ENCODE data around the gene GGT6.

DNA sequence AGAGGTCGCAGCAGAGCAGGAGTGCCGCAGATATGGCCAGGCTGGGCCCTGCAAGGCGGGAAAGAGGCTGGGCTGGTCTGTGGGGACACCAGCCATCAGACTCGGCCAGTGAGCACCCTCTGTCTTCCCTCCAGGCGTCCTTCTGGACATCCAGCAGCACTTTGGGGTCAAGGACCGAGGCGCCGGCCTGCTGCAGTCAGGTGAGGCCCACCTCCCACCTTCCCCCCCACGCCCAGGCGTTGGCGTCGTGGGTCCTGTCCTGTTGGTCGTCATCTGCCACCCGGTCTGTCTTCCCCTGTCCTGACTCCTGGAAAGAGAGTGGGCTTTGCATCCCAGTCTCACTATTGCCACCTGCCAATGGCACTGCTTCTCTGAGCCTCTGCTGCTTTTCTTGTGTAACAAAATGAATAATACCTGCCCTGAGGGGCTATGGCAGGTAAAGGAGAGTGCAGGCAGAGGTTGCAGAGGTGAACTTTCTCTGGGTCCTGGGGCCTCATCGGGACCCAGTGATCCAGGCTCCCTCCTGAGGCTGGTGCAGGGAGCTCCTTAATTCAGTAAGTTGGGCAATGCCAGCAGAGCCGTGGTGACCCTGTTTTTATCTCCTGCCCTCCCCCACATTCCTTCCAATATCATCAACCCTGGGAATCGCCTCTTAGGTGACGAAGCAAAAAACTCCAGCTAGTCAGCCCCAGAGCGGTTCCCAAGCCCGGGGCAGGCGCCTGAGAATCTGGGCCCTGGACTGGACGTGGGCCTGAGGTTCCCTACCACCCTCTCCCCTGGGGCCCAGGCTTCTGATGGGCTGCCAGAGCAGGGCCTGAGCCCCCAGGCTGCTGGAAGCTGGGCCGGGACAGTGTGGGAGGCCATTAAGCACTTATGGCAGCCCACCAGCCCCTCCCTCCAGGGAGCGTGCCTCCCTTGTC, 47.0 kb downstream of the GGT6 start:
- TF ChIP-seq, protein P1, sequence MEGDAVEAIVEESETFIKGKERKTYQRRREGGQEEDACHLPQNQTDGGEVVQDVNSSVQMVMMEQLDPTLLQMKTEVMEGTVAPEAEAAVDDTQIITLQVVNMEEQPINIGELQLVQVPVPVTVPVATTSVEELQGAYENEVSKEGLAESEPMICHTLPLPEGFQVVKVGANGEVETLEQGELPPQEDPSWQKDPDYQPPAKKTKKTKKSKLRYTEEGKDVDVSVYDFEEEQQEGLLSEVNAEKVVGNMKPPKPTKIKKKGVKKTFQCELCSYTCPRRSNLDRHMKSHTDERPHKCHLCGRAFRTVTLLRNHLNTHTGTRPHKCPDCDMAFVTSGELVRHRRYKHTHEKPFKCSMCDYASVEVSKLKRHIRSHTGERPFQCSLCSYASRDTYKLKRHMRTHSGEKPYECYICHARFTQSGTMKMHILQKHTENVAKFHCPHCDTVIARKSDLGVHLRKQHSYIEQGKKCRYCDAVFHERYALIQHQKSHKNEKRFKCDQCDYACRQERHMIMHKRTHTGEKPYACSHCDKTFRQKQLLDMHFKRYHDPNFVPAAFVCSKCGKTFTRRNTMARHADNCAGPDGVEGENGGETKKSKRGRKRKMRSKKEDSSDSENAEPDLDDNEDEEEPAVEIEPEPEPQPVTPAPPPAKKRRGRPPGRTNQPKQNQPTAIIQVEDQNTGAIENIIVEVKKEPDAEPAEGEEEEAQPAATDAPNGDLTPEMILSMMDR (conservative IDR thresholded peaks at IDR 0.05; ENCODE audit: low read depth, low read length), result no peak
- TF ChIP-seq EZH2 (IDR thresholded peaks at IDR 0.05; ENCODE audit: borderline replicate concordance, low read depth, low read length, poor library complexity, severe bottlenecking), result no peak

Data from A673 (cell line).